Muscle of arm (tissue), 12 donors: ENCODE data around the gene BPTF. TPM values are rescaled to one million over a fixed set of nuclear protein-coding genes. Genes with fewer than 3 reads are reported as not detected.
"Not testable (repeated sequence)": the region's sequence is repeated elsewhere in the genome, so short reads cannot be mapped to it uniquely, and the experiment has no call there.

ENCODE experiments used
- DNase-seq: peaks from one replicate; pipeline ENCODE4 v3.0.0-alpha.2; 2013
- polyA plus RNA-seq, 12 donors: library from polyadenylated mRNA; unstranded; fragments of 120-200 nt; gene quantifications; one replicate each; pipeline ENCODE4 v1.2.1, GENCODE V29; 2013; ENCODE audit not compliant: insufficient read length in 12 of 12

BPTF gene
- polyA plus RNA-seq, 12 donors = 53.5 to 137 (median 63.8) TPM; not detected in 1

GRCh38 chr17:67881083-67881482 is 55.8 kb downstream of the BPTF start:
- DNase-seq = no peak

GRCh38 chr17:67884741-67885140 is 59.4 kb downstream of the BPTF start:
- no peak for DNase-seq

- no peak for DNase-seq
Measured at GRCh38 chr17:67891481-67892119, 66.3 kb downstream of the BPTF start.

- DNase-seq = no peak
Measured at GRCh38 chr17:67902511-67903231, 77.4 kb downstream of the BPTF start.

- DNase-seq = not testable (repeated sequence)
Measured at GRCh38 chr17:67905298-67905697, 80.0 kb downstream of the BPTF start.

- not testable (repeated sequence) for DNase-seq
Measured at GRCh38 chr17:67910117-67910803, 85.0 kb downstream of the BPTF start.

- no peak for DNase-seq
Measured at GRCh38 chr17:67911059-67911782, 85.9 kb downstream of the BPTF start.

- DNase-seq = no peak
Measured at GRCh38 chr17:67912088-67912487, 86.8 kb downstream of the BPTF start.

GRCh38 chr17:67912656-67913055 is 87.4 kb downstream of the BPTF start:
- DNase-seq = no peak

GRCh38 chr17:67920212-67920611 is 94.9 kb downstream of the BPTF start:
- no peak for DNase-seq

GRCh38 chr17:67922503-67922902 is 97.2 kb downstream of the BPTF start:
- peak; percentile 7 for DNase-seq

GRCh38 chr17:67928842-67929241 is 103.5 kb downstream of the BPTF start:
- DNase-seq = not testable (repeated sequence)

- no peak for DNase-seq
Measured at GRCh38 chr17:67931227-67931626, 105.9 kb downstream of the BPTF start.

GRCh38 chr17:67942810-67943209 is 117.5 kb downstream of the BPTF start:
- DNase-seq = no peak

GRCh38 chr17:67944035-67944434 is 118.7 kb downstream of the BPTF start:
- no peak for DNase-seq

- no peak for DNase-seq
Measured at GRCh38 chr17:67946513-67946912, 121.2 kb downstream of the BPTF start.

- no peak for DNase-seq
Measured at GRCh38 chr17:67947325-67947813, 122.1 kb downstream of the BPTF start.

GRCh38 chr17:67950945-67951344 is 125.6 kb downstream of the BPTF start:
- DNase-seq = no peak

- DNase-seq = no peak
Measured at GRCh38 chr17:67959510-67959909, 134.2 kb downstream of the BPTF start.

- not testable (repeated sequence) for DNase-seq
Measured at GRCh38 chr17:67960276-67960675, 135.0 kb downstream of the BPTF start.

- not testable (repeated sequence) for DNase-seq
Measured at GRCh38 chr17:67962156-67962555, 136.9 kb downstream of the BPTF start.

- DNase-seq = peak; percentile 56
Measured at GRCh38 chr17:67963145-67963572, 137.9 kb downstream of the BPTF start.
